Measurements from ENCODE around the gene IL27RA.

IL27RA gene

DNA sequence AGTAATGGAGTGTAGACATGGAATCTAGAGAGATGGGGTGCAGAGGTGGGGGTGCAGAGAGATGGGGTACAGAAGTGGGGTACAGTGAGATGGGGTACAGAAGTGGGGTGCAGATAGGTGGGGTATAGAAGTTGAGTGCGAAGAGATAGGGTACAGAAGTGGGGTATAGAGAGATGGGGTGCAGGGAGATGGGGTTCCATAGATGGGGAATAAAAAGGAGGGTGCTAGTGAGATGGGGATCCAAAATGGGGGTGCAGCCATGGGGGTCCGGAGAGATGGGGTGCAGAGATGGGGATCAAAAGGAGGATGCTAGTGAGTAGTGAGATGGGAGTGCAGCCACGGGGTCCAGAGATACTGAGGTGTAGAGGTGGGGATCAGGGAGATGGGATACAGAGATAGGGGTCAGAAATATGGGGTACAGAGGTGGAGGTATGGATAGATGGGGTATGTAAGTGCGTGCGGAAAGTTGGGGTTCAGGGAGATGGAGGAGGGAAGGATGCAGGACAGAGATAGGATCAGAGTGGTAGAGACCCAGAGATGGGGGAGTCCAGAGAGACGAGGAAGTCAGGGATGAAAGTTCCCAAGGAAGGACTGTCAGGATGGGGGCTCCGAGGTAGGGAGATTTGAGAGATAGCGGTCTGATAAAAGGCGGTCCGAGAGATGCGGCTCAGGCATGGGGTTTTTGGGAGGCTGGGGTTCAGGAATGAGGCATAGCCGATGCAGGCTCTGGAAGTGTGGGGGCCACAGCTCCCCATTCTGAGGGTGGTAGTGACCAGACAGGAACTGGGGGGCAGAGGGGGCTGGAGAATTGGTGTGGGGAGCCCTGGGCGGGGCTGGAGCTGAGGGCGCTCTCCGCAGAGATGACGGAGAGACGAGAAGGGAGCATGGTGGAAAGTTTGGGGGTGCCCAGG, 26.9 kb downstream of the IL27RA start:
- H3K4me1 ChIP-seq = no peaks in the 10 kb centered on the region
- TF ChIP-seq, protein P1, sequence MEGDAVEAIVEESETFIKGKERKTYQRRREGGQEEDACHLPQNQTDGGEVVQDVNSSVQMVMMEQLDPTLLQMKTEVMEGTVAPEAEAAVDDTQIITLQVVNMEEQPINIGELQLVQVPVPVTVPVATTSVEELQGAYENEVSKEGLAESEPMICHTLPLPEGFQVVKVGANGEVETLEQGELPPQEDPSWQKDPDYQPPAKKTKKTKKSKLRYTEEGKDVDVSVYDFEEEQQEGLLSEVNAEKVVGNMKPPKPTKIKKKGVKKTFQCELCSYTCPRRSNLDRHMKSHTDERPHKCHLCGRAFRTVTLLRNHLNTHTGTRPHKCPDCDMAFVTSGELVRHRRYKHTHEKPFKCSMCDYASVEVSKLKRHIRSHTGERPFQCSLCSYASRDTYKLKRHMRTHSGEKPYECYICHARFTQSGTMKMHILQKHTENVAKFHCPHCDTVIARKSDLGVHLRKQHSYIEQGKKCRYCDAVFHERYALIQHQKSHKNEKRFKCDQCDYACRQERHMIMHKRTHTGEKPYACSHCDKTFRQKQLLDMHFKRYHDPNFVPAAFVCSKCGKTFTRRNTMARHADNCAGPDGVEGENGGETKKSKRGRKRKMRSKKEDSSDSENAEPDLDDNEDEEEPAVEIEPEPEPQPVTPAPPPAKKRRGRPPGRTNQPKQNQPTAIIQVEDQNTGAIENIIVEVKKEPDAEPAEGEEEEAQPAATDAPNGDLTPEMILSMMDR (IDR thresholded peaks at IDR 0.05; ENCODE audit: low read depth, low read length) = no peak
- H3K27me3 ChIP-seq = no peaks in the 10 kb centered on the region
- H3K4me3 ChIP-seq (ENCODE audit: low read depth, low read length) = peak overlapping the region; percentile 38
- no peak for DNase-seq
- no peaks in the 10 kb centered on the region for H3K36me3 ChIP-seq
- no peaks in the 10 kb centered on the region for H3K9me3 ChIP-seq

DNA sequence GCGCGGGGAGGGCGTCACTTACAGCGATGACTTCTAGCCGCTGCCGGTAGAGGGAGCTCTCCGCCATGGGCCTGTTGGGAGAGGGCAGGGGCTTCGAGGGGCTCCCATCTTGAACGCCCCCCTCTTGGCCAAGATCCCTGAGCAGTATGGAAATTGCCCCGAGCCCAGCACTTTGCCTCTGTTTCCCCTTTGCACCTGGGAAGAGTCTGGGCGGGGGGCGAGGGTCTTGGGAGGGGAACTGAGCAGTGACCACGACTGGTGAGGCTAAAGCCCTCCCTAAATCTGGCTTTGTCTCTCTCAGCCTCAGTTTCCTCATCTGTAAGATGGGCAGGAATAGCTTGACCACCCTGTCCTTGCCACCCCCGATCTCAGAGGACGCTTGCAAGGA, 27.5 kb downstream of the IL27RA start:
- no peak for DNase-seq
- H3K36me3 ChIP-seq = no peaks in the 10 kb centered on the region
- H3K4me3 ChIP-seq (ENCODE audit: low read depth, low read length) = no peak overlapping the region
- no peaks in the 10 kb centered on the region for H3K9me3 ChIP-seq
- H3K4me1 ChIP-seq = no peaks in the 10 kb centered on the region
- TF ChIP-seq, protein P1 (IDR thresholded peaks at IDR 0.05; ENCODE audit: low read depth, low read length) = peak; percentile 63
- no peaks in the 10 kb centered on the region for H3K27me3 ChIP-seq

DNA sequence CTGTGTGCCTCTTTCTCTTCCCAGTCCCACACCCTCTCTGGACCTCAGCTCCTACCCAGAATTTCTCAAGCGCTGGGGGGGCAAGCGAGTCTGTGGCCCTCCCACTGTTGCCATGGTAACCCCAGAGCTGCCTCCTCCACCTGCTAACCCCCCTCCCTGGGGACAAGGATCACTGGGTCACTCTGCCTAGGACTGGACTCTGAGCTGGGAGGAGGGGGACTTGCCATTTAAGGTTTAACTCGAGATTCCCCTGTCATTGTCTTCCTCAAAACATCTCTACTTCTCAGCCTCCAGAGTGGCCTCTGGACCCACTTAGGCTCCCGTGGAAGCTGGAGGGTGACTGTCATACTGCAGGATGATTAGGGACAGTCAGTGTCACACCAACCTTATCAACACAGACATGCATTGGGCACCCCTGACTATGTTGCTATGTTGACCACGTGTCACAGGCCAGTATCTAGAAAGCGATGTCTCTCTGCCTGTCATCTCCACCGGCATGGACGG, 28.1 kb downstream of the IL27RA start:
- DNase-seq = no peak
- TF ChIP-seq, protein P1 (IDR thresholded peaks at IDR 0.05; ENCODE audit: low read depth, low read length) = no peak
- H3K4me1 ChIP-seq = no peaks in the 10 kb centered on the region
- H3K27me3 ChIP-seq = no peaks in the 10 kb centered on the region
- H3K4me3 ChIP-seq (ENCODE audit: low read depth, low read length) = no peak overlapping the region
- H3K9me3 ChIP-seq = no peaks in the 10 kb centered on the region
- H3K36me3 ChIP-seq = no peaks in the 10 kb centered on the region

DNA sequence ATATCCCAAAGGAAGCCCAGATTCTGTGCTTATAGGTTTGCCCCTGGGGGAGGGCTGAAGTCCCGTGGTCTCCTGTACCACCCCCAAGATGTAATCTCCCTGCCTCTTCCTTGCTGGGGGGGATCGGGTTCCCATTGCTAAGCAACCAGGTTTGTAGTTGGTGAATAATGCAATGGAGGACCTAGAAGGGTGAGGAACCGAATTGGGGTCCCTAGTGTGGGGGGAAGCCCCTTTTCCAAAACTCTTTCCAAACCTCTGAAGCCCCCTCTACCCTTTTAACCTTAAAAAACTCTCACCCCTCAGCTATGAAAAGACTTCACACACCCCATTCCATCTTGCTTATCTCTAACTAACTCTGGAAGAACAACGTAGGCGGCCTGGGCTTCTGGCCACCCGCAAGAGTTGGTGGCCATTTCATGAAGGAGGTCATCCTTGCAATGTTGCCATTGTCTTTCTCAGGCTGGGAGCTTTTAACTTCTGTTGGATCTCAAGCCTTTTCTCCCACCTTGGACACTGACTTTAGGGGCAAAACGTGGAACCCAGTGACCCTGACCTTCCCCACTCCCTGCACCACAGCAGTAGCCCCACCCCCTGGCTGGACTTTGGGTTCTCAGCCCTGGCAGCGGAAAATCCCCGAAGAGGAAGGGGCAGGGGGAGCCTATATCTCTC, 29.7 kb downstream of the IL27RA start:
- no peaks in the 10 kb centered on the region for H3K36me3 ChIP-seq
- TF ChIP-seq, protein P1 (IDR thresholded peaks at IDR 0.05; ENCODE audit: low read depth, low read length) = no peak
- H3K9me3 ChIP-seq = no peaks in the 10 kb centered on the region
- H3K4me1 ChIP-seq = no peaks in the 10 kb centered on the region
- DNase-seq = no peak
- H3K27me3 ChIP-seq = no peaks in the 10 kb centered on the region
- H3K4me3 ChIP-seq (ENCODE audit: low read depth, low read length) = no peak overlapping the region

DNA sequence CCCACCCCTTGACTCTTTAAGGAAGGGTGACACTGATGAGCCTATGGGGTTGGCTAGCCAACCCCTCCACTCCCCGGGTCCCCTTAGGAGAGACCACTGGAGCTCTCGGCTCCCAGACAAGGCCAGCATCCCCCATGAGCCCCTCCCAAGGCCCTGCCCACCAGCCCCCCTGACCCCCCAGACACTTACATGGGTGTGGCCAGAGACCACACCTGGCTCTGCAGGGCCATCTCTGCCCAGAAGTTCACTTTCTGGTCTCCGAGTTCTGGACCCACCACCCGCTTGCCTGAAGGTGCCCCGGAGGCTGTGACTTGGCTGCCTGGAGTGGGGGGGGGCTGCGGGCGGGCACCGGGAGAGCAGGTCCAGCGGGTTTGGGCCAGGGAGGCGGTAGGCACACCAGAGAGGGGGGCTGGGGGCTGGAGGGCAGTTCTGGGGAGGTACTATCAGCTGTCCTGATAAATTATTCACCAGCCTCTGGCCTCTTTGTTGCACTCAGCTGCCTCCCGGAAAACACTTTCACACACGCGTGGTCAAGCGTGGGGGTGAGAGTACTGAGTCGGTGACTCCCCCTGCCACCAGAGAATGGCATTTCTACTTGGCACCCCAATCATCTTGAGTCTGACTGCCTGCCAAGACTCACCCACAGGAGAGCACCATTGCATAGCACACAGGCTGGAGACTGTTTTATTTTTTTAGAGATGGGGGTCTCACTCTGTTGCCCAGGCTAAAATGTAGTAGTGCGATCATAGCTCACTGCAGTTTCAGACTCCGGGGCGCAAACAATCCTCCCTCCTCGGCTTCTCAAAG, 30.4 kb downstream of the IL27RA start, which contains the start of gene PALM3:
TSS of gene PALM3 (minus strand) at position 326 of the 807 bp plus-strand sequence. CDS start at position 230, 96 bp downstream.
- H3K27me3 ChIP-seq = no peaks in the 10 kb centered on the region
- TF ChIP-seq, protein P1 (IDR thresholded peaks at IDR 0.05; ENCODE audit: low read depth, low read length) = no peak
- H3K4me3 ChIP-seq (ENCODE audit: low read depth, low read length) = no peak within 1 kb of the TSS
- no peaks in the 10 kb centered on the region for H3K4me1 ChIP-seq
- no peaks in the 10 kb centered on the region for H3K36me3 ChIP-seq
- DNase-seq = no peak
- no peaks in the 10 kb centered on the region for H3K9me3 ChIP-seq

Data from BE2C (cell line).